Measurements from ENCODE around the gene EEF1AKMT1.

Gene EEF1AKMT1, protein sequence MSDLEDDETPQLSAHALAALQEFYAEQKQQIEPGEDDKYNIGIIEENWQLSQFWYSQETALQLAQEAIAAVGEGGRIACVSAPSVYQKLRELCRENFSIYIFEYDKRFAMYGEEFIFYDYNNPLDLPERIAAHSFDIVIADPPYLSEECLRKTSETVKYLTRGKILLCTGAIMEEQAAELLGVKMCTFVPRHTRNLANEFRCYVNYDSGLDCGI

DNA sequence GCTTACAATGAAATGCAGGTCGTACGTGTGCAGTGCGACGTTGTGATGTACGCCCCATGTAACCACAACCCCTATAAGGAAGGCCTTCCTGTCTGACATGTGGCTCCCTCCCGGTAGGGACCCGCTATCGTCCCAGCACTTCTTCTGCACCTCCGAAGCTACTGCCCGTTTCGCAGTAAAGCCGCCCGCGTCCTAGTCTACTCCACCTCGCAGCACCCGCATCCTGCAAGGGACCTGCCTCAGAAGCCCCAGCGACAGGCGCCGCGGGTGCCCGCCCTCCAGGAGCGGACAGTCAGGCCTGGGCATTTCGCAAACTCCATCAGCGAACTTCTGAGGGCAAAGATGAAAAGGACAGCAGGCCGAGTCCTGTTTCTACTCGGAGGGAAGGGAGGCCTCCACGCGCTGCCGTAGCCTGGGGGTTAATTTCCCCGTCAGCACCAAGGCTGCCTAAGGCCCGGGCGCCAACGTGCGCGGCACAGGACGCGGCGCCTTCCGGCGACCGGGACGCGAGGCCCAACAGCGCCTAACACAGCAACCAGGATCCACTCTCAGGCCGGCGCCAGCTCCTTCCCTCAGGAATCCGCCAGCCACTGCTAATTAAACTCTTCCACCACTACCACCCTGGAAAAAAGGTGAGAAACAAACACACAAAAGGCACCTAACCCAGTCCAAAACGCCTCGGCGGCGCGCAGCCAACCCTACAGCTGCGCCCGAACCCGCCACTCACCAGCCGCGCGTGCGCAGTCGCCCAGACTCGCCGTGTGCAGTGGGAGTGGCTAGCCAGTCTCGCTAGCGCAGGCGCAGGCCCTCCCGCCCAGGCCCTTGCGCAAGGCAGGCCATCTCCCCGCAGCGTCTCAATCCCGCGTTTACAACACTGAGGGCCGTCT lies at the start of gene EEF1AKMT1:
Gene EEF1AKMT1 (minus strand): TSS at position 768 of the 887 bp plus-strand sequence. CDS start 16,363 bp downstream, outside the sequence.
- peak; percentile 97 for DNase-seq

GRCh38 chr13:20823071-20823470 lies 49.3 kb upstream of the EEF1AKMT1 start:
- no peak for DNase-seq

- DNase-seq, result no peak
Observed at GRCh38 chr13:20822406-20822805, 48.6 kb upstream of the EEF1AKMT1 start.

DNA sequence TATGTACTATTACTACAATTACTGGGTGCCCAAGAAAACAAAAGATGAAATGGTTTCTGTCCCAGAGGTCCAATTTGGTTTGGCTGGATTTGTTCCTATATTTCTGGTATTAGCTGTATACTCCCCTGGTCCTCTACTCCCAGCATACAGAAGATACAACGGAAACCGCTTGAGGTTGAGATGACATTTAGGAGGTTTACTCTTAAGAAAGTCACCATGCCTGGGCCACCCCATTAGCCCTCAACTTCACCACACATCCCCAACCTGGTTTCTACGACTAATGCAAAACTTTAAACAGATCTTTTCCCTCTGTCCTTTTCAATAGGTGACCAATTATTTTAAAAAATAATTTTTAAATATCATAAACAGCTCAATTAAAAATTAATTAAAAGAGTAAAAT lies 46.0 kb upstream of the EEF1AKMT1 start:
- no peak for DNase-seq

- DNase-seq, result no peak
Observed at GRCh38 chr13:20815464-20815863, 41.7 kb upstream of the EEF1AKMT1 start.

DNA sequence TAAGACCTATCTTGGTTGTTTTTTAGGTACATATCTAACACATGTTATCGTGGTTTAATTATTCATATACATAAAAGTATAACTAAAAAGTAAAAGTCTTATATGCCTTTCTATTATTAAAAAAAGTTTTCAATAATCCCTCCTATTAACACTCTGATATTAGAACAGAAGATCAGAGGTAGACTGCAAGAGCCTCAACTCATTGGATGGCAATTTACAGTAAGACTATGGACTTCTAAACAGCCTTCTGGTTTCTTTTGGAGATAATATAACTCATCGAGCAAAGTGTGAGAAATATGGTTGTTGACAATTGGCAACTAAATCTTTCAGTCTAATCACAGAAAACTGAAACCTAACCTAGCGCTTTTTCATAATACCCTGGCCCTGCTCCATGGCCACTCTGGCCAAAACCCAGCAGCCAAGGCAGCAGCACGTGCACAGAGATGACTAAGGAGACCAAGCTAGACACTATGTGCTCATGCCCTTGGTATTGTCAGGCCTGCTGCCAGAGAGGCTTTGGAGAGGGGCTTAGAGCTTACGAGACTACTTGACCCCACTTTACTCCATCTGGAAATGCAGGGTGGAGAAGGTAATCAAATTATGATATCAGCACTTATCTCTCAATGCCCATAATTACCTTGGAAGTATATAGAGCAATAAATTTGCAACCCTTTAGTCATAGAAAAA lies 40.6 kb upstream of the EEF1AKMT1 start:
- DNase-seq, result peak; percentile 80

- DNase-seq, result no peak
Observed at GRCh38 chr13:20812890-20813289, 39.1 kb upstream of the EEF1AKMT1 start.

- DNase-seq, result no peak
Observed at GRCh38 chr13:20810808-20811207, 37.0 kb upstream of the EEF1AKMT1 start.

GRCh38 chr13:20808874-20809273 lies 35.1 kb upstream of the EEF1AKMT1 start:
- no peak for DNase-seq

DNA sequence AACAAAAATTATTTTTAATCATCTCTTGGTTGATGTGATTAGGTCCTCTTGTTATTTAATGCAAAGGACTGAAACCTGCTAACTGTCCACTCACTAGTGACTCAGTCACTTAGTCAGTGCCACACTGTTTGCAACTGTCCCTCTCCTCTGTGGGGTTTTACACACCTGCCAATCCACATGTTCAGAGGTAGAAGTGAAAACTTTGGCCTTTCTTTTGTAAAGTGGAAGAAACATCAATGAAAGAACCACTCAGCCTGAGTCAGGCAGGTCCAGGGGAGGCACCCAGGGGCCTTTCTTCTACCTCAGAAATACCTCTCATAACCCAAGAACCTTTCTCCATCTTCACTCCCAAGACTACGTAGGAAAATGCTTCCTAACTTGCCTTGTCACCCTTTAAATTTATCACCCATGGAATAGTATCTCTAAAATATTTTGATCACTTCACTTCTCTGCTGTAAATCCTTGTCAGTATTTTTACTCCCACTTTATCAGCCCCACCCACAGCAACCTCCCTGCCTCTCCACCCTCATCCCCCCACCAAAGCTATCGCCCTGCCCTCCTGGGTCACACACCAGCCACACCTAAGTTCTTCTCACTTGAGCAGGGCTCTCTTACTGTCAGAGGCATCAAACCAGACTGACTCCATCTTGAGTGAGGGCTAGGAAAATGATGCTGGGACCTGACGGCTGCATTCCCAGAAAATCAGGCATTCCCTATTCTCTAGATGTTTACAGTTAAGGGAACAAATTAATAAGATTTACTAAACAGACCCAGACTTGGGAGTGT lies 29.6 kb upstream of the EEF1AKMT1 start:
- no peak for DNase-seq

DNA sequence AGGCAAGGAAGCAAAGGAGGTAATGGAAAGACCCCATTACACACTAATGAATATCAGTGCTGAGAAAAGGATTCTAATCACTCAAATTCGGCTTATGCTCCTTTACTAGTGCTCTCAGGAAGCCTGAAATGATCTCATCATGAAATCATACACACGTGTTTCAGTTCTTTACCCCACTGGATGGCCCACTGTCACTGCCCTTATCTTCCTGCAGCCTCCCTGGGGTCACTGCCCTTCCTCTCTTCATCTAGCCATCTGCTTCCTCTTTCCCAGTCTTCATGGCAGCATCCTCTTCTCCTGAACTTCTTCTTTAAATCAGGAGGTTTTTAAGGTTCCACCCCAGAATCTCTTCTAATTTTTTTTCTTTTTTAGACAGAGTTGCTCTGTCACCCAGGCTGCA lies 27.9 kb upstream of the EEF1AKMT1 start:
- no peak for DNase-seq

- no peak for DNase-seq
Observed at GRCh38 chr13:20799726-20800416, 26.1 kb upstream of the EEF1AKMT1 start.

GRCh38 chr13:20798027-20798426 lies 24.3 kb upstream of the EEF1AKMT1 start:
- no peak for DNase-seq

DNA sequence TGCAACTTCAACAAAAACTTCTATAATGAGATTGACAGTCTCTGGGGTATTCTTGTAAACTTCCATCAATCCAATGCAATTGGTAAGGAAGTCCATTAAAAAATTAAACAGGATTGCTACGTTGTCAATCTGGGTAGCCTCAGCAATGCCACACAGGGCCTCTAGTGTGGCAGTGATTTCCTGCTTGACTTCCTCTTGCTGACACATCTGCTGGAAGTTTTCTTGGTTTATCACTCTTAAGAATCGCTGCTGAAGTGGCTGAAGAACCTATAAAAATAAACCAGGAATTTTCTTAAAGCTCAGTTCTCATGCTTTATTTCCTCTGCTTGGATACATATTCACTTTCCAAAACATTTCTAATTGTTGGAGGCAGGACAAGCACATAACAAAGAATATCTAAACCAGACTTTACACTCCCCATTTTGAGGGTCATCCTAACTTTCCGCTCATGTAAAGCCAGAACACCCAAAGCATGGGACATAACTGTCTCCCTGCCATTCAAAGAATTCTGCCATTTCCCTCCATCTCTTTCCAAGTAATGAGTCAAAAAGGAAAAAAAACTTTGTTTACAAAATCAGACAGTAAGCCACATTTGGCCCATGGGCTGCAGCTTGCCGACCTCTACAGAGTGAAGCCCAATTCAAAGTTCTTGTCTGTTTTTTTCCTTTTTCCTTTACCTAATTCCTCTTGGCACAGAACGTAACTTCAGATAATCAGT lies 23.2 kb upstream of the EEF1AKMT1 start:
- DNase-seq, result no peak

DNA sequence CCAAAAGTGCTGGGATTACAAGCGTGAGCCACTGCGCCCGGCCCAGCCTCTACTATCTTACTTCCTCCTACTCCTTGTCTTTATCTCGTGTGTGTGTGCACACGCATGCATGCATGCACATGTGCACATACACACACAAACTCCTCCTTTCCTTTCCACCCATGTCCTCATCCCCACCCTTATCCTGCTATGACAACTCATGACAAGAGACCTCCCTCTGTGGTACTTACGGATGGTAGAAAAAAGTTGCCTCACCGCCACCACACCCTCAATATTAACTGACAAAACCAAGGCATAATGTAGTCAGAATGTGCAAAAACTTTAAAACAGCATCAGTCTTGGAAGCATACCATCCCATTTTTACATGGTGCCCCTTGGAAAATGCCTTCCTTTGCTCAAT lies 15.9 kb upstream of the EEF1AKMT1 start:
- no peak for DNase-seq

DNA sequence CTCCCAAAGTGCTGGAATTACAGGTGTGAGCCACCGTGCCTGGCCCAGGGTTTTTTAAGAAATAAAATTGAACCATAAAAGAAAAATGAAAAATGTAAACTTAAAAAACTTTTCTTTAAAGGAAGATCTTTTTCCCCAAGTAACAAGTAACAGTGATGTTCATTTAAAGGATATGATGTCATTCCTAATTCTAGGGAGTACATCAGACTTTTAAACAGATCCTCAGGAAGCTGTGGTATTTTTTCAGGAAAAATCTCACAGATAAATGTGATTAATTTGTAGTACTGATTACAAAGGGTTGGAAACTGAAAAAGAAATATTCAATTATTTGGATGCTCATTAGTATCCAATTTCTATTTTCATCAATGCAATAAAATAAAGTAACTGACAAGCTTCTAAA lies 14.6 kb upstream of the EEF1AKMT1 start:
- no peak for DNase-seq

GRCh38 chr13:20787180-20787579 lies 13.4 kb upstream of the EEF1AKMT1 start:
- DNase-seq, result no peak

- DNase-seq, result no peak
Observed at GRCh38 chr13:20782116-20782708, 8.5 kb upstream of the EEF1AKMT1 start.

- no peak for DNase-seq
Observed at GRCh38 chr13:20780317-20780716, 6.6 kb upstream of the EEF1AKMT1 start.

DNA sequence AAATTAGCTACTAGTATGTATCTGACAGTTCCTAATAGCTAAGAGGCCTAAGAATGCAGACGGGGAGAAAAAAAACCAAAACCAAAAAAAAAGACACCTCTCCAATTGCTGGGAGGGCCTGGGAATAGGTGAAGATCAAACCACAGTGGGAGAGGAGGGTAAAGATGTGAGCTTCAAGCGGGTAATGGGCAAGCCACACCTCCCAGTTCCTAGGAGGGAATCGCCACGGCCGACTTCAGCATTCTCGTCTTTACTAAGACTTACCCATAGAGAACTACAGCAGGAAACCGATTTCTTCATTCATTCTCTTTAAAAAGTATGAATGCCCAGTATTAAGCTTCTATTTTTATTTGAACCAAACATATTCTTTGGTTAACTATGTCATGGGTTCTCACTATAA lies 5.6 kb upstream of the EEF1AKMT1 start:
- no peak for DNase-seq

GRCh38 chr13:20778311-20778710 lies 4.5 kb upstream of the EEF1AKMT1 start:
- DNase-seq, result no peak

All from femur (tissue), 1 donor.